H1 (cell line): ENCODE data around the gene HACD1. TPM values are rescaled to one million over a fixed set of nuclear protein-coding genes. Genes with fewer than 3 reads are reported as not detected.

Experiments
- CTCF ChIP-seq, 3 experiments: IDR thresholded peaks; 1 replicate in 2 of 3; 2 replicates in 1 of 3; pipeline versions ENCODE4 v1.5.1 to v1.6.1; 2011; ENCODE audit warnings: low read length in 3 of 3, mild to moderate bottlenecking in 3 of 3, inconsistent platforms in 2 of 3, low read depth in 1 of 3, moderate library complexity in 1 of 3; ENCODE audit not compliant: insufficient read depth in 1 of 3; ENCODE audit errors: control extremely low read depth in 1 of 3
- RAD21 ChIP-seq, 2 experiments: IDR thresholded peaks in 1 of 2; conservative IDR thresholded peaks in 1 of 2; 2 replicates each; pipeline ENCODE4 v1.6.1; 2011; ENCODE audit warnings: low read depth in 2 of 2, low read length in 2 of 2, improper control_type of control experiment in 1 of 2, inconsistent platforms in 1 of 2, mild to moderate bottlenecking in 1 of 2, moderate library complexity in 1 of 2
- polyA plus RNA-seq, 7 experiments: library from polyadenylated mRNA; depleted of rRNA in 3 of 7; stranded (reverse) in 5 of 7; unstranded in 2 of 7; fragments of >200 nt in 5 of 7; fragments of 200-250 nt in 2 of 7; gene quantifications; 1 replicate in 5 of 7; 2 replicates in 1 of 7; 4 replicates in 1 of 7; pipeline versions ENCODE4 v1.2.1 to v1.2.3, GENCODE V29; 2011 to 2013; ENCODE audit warnings: missing spikeins in 2 of 7, mixed read lengths in 2 of 7
- total RNA-seq: library from RNA; stranded (reverse); fragmentation: NEBNext Ultra II Directional; extraction: Animal tissue kit (Norgen Biotek cat#: 25700); gene quantifications from 2 replicates; pipeline ENCODE4 v1.2.1, GENCODE V29; 2021

Gene HACD1
- total and polyA plus RNA-seq, 2 of the 8 experiments (the other 6 are each of a cell fraction or from before 2014, with no cell fraction given) = 18.7 to 30.8 TPM

- TF ChIP-seq RAD21 (IDR thresholded peaks at IDR 0.05 in 1 of 2, conservative IDR thresholded peaks at IDR 0.05 in 1 of 2; ENCODE audit: low read depth in 2 of 2, low read length in 2 of 2) = no peak
- TF ChIP-seq CTCF (IDR thresholded peaks at IDR 0.05; ENCODE audit: control extremely low read depth in 1 of 3, insufficient read depth in 1 of 3, low read depth in 1 of 3, low read length in 3 of 3) = no peak
These were observed 48.6 kb upstream of the HACD1 start (continued) for GRCh38 chr10:17665747-17666146.
